Trophoblast cell (in vitro differentiated cells and primary cell): ENCODE measurements around the gene YBEY.
A peak's percentile ranks its signal among the peaks of the same experiment; 100 is the strongest.

Source experiments
- DNase-seq, 2 donors: peaks; one replicate each; pipeline ENCODE4 v3.0.0-alpha.2; 2016
- H2AFZ ChIP-seq: 2 replicates; pipeline ENCODE4 v1.6.1; 2013; ENCODE audit warnings: low read length, moderate library complexity, mild to moderate bottlenecking; ENCODE audit not compliant: insufficient read depth, poor library complexity
- H2AK5ac ChIP-seq: 2 replicates; pipeline ENCODE4 v1.6.1; 2013; ENCODE audit warnings: mild to moderate bottlenecking, low read length
- H2BK120ac ChIP-seq: 2 replicates; pipeline ENCODE4 v1.6.1; 2013; ENCODE audit warnings: low read length, mild to moderate bottlenecking, moderate library complexity; ENCODE audit not compliant: insufficient read depth, poor library complexity
- H2BK12ac ChIP-seq: 2 replicates; pipeline ENCODE4 v1.6.1; 2013; ENCODE audit warnings: mild to moderate bottlenecking, low read length, moderate library complexity
- H2BK5ac ChIP-seq: 2 replicates; pipeline ENCODE4 v1.6.1; 2013; ENCODE audit warnings: low read length, low read depth, moderate library complexity, mild to moderate bottlenecking; ENCODE audit not compliant: poor library complexity
- H3K14ac ChIP-seq: 2 replicates; pipeline ENCODE4 v1.6.1; 2013; ENCODE audit warnings: mild to moderate bottlenecking, low read length
- H3K18ac ChIP-seq: 2 replicates; pipeline ENCODE4 v1.6.1; 2013; ENCODE audit warnings: mild to moderate bottlenecking, low read length
- H3K23ac ChIP-seq: 2 replicates; pipeline ENCODE4 v1.6.1; 2013; ENCODE audit warnings: low read length
- H3K27ac ChIP-seq: 2 replicates; pipeline ENCODE4 v1.5.1; 2013; ENCODE audit warnings: low read depth, mild to moderate bottlenecking, inconsistent platforms, low read length, moderate library complexity
- H3K27me3 ChIP-seq: 2 replicates; pipeline ENCODE4 v1.6.1; 2013; ENCODE audit warnings: inconsistent platforms, mild to moderate bottlenecking, low read length, moderate library complexity; ENCODE audit not compliant: insufficient read depth
- H3K36me3 ChIP-seq, 2 experiments: 1 replicate in 1 of 2; 2 replicates in 1 of 2; pipeline ENCODE4 v1.6.1; 2013; ENCODE audit warnings: low read length in 2 of 2, mild to moderate bottlenecking in 2 of 2, moderate library complexity in 1 of 2; ENCODE audit not compliant: insufficient read depth in 2 of 2, control insufficient read depth in 1 of 2
- H3K4ac ChIP-seq: 2 replicates; pipeline ENCODE4 v1.6.1; 2013; ENCODE audit warnings: low read depth, mild to moderate bottlenecking, low read length, moderate library complexity
- H3K4me1 ChIP-seq, 2 experiments: 1 replicate in 1 of 2; 2 replicates in 1 of 2; pipeline ENCODE4 v1.6.1; 2013; ENCODE audit warnings: low read length in 2 of 2, mild to moderate bottlenecking in 2 of 2, moderate library complexity in 1 of 2; ENCODE audit not compliant: insufficient read depth in 2 of 2, control insufficient read depth in 1 of 2
- H3K4me2 ChIP-seq: 2 replicates; pipeline ENCODE4 v1.6.1; 2013; ENCODE audit warnings: inconsistent platforms, mild to moderate bottlenecking, low read length, moderate library complexity
- H3K4me3 ChIP-seq: 2 replicates; pipeline ENCODE4 v1.5.1; 2013; ENCODE audit warnings: mild to moderate bottlenecking, low read depth, low read length, inconsistent platforms
- H3K79me1 ChIP-seq: one replicate; pipeline ENCODE4 v1.6.1; 2013; ENCODE audit warnings: low read length
- H3K79me2 ChIP-seq: 2 replicates; pipeline ENCODE4 v1.6.1; 2013; ENCODE audit warnings: low read length, mild to moderate bottlenecking; ENCODE audit not compliant: control insufficient read depth, insufficient read depth, poor library complexity
- H3K9ac ChIP-seq: 2 replicates; pipeline ENCODE4 v1.6.1; 2013; ENCODE audit warnings: mild to moderate bottlenecking, low read length
- H3K9me3 ChIP-seq: 2 replicates; pipeline ENCODE4 v1.6.1; 2013; ENCODE audit warnings: low read depth, mild to moderate bottlenecking, control low read depth, inconsistent platforms, low read length; ENCODE audit not compliant: insufficient read depth
- H4K12ac ChIP-seq: 2 replicates; pipeline ENCODE4 v1.6.1; 2013; ENCODE audit warnings: low read depth, mild to moderate bottlenecking, low read length, moderate library complexity
- H4K8ac ChIP-seq: 2 replicates; pipeline ENCODE4 v1.6.1; 2013; ENCODE audit warnings: low read depth, mild to moderate bottlenecking, low read length, moderate library complexity
- H4K91ac ChIP-seq: one replicate; pipeline ENCODE4 v1.6.1; 2013; ENCODE audit warnings: low read depth, mild to moderate bottlenecking, low read length, moderate library complexity
- WGBS: extraction: QIAGEN DNeasy Blood & Tissue Kit; methylation state at CpG from one replicate; pipeline ENCODE4 v1.1.7; 2013; ENCODE audit warnings: missing lambda C conversion rate; ENCODE audit not compliant: insufficient read length, insufficient coverage; ENCODE audit errors: extremely low coverage; 5-methylcytosine and 5-hydroxymethylcytosine counted together

Gene YBEY

GRCh38 chr21:46324390-46325072 is 38.4 kb downstream of the YBEY start:
- no CpG with 5 or more reads among the region's 98 CpGs for WGBS
- peak overlapping the region; percentile 93 for H2BK120ac ChIP-seq
- H2BK12ac ChIP-seq, result no peak overlapping the region

DNA sequence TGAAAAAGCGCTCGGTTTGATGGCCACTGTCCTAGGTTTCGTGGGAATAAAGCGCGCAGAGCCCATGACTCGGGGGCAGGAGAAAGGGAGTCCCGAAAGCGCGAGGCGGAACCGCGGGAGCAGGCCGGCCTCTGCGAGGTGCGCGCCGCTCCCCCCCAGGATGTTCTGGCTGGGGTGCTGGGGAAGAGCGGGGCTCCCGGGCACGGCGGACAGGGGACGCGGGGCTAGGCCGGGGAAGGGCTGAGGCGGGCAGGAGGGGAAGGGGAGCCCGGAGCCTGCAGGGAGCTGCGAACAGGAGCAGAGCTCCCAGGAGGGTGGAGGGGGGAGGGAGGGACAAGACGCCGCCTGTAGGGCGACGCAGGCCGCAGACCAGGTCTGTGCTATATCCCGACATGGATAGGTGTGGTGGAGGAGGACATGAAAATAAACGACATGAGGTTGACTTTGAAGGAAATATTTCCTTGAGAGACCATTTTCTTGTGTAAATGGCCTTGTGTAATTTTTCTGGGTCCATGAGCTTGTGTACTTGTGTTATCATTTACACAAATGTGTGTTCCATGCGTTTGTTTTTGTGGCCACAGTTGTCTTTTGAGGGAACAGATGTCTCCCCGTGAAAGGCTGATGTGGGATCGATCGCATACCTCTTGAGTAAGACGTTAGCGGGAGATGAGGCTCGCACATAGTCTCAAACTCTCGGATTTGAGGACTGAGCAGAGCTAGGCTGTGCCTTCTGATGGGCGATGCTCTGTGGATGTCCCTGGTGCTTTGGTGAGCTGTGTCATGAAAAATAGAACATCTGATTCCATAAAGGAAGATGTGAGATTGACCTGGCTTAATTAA is 39.2 kb downstream of the YBEY start:
- H3K27ac ChIP-seq, result peak overlapping the region; percentile 74
- H3K9ac ChIP-seq, result peak overlapping the region; percentile 93
- peaks cover 21% of the 10 kb centered on the region for H3K79me1 ChIP-seq
- H3K4me2 ChIP-seq, result peak overlapping the region; percentile 95
- peak overlapping the region; percentile 76 for H3K4ac ChIP-seq
- no peak overlapping the region for H3K23ac ChIP-seq
- peaks cover 6 to 20% of the 10 kb centered on the region in 2 experiments for H3K36me3 ChIP-seq
- DNase-seq, result peak; percentile 31 to 54
- peak overlapping the region; percentile 38 for H2AFZ ChIP-seq
- H4K8ac ChIP-seq, result peak overlapping the region; percentile 80
- peak overlapping the region; percentile 36 for H2AK5ac ChIP-seq
- peak overlapping the region; percentile 78 for H4K12ac ChIP-seq
- peak overlapping the region; percentile 82 for H2BK120ac ChIP-seq
- H3K4me3 ChIP-seq, result peak overlapping the region; percentile 86
- peaks cover 12 to 20% of the 10 kb centered on the region in 2 experiments for H3K4me1 ChIP-seq
- no peak overlapping the region for H2BK12ac ChIP-seq
- peak overlapping the region; percentile 65 for H2BK5ac ChIP-seq
- H3K18ac ChIP-seq, result peak overlapping the region; percentile 78
- peak overlapping the region; percentile 78 for H3K14ac ChIP-seq
- H4K91ac ChIP-seq, result peak overlapping the region; percentile 80
- no peaks in the 10 kb centered on the region for H3K27me3 ChIP-seq
- no CpG with 5 or more reads among the region's 43 CpGs for WGBS
- no peaks in the 10 kb centered on the region for H3K9me3 ChIP-seq
- peaks cover 24% of the 10 kb centered on the region for H3K79me2 ChIP-seq

More at GRCh38 chr21:46324390-46325072, 38.4 kb downstream of the YBEY start:
- Histone ChIP-seq H3K27me3 (no peaks in the 10 kb centered on the region), H2AK5ac (no peak overlapping the region), H3K9me3 (no peaks in the 10 kb centered on the region), H3K4me2 (peak overlapping the region; percentile 95), H4K12ac (peak overlapping the region; percentile 90), H4K8ac (peak overlapping the region; percentile 100), H3K79me1 (peaks cover 21% of the 10 kb centered on the region), H3K18ac (peak overlapping the region; percentile 99), H3K9ac (peak overlapping the region; percentile 93), H3K36me3 (peaks cover 4 to 16% of the 10 kb centered on the region in 2 experiments), H4K91ac (peak overlapping the region; percentile 98), H3K14ac (peak overlapping the region; percentile 91), H2BK5ac (peak overlapping the region; percentile 94), H2AFZ (peak overlapping the region; percentile 77), H3K79me2 (peaks cover 24% of the 10 kb centered on the region), H3K4me1 (peaks cover 6 to 15% of the 10 kb centered on the region in 2 experiments), H3K4me3 (peak overlapping the region; percentile 86), H3K27ac (peak overlapping the region; percentile 98), H3K4ac (peak overlapping the region; percentile 76), H3K23ac (no peak overlapping the region)
- peak; percentile 58 to 85 for DNase-seq

DNA sequence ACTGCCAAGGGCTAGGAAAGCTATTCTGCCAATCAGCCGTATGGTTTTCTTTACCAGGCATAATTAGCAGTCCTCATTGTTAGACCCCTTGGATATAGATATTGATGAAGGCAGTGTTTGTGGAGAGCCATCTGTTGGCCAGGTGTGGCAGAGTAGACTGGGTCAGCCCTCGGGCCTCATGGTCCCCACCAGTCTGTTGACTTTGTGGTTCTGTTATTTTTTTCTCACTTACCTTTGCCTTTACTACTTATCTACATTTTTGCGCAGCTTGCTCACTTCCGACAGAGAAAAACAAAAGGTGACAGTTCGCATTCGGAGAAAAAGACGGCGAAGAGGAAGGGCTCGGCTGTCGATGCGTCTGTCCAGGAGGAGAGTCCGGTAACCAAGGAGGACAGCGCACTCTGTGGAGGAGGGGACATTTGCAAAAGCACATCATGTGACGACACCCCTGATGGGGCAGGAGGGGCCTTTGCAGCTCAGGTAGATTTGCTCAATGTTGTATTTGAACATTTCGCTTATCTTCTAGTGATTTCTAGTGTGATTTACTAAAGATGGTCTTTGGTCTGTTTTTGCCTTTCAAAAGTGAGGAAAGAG is 40.1 kb downstream of the YBEY start:
- H4K12ac ChIP-seq, result no peak overlapping the region
- no peak overlapping the region for H3K18ac ChIP-seq
- H3K79me2 ChIP-seq, result peaks cover 24% of the 10 kb centered on the region
- H4K91ac ChIP-seq, result no peak overlapping the region
- H2BK120ac ChIP-seq, result no peak overlapping the region
- no peak overlapping the region for H3K14ac ChIP-seq
- H3K23ac ChIP-seq, result no peak overlapping the region
- no peak overlapping the region for H4K8ac ChIP-seq
- H3K79me1 ChIP-seq, result peaks cover 21% of the 10 kb centered on the region
- H2AFZ ChIP-seq, result no peak overlapping the region
- H2BK5ac ChIP-seq, result no peak overlapping the region
- peaks cover 10 to 20% of the 10 kb centered on the region in 2 experiments for H3K4me1 ChIP-seq
- H2BK12ac ChIP-seq, result no peak overlapping the region
- H2AK5ac ChIP-seq, result no peak overlapping the region
- H3K27ac ChIP-seq, result no peak overlapping the region
- peak overlapping the region; percentile 3 for H3K4ac ChIP-seq
- H3K4me3 ChIP-seq, result no peak overlapping the region
- H3K4me2 ChIP-seq, result no peak overlapping the region
- H3K9ac ChIP-seq, result no peak overlapping the region
- H3K9me3 ChIP-seq, result no peaks in the 10 kb centered on the region
- WGBS, result no CpG with 5 or more reads among the region's 15 CpGs
- peak; percentile 25 to 43 for DNase-seq
- peaks cover 6 to 20% of the 10 kb centered on the region in 2 experiments for H3K36me3 ChIP-seq
- no peaks in the 10 kb centered on the region for H3K27me3 ChIP-seq

DNA sequence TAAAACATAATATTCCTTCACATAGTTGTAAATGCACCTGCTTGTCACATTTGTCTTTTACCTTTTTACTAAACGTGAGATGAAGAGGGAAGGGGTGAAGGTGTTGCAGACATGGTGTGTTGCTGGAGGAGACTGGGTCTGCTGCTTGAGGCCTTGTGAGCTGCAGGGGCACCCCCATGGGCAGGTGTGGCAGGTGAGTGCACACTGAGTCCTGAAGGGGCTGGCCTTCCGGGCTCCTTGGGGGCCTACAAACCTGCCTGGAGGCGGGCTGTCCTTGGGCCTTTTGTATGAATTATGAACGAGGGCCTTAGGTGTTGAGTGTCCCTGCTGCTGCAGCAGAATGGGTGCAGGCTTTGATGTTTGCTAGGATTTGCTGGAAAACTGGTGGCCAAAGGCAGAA is 41.6 kb downstream of the YBEY start:
- Histone ChIP-seq H4K91ac (no peak overlapping the region), H3K9ac (no peak overlapping the region), H2BK5ac (no peak overlapping the region), H3K4me1 (peaks cover 7 to 9% of the 10 kb centered on the region in 2 experiments), H4K12ac (no peak overlapping the region), H3K14ac (no peak overlapping the region), H3K23ac (no peak overlapping the region), H3K27me3 (no peaks in the 10 kb centered on the region), H3K79me2 (peaks cover 18% of the 10 kb centered on the region), H2BK120ac (no peak overlapping the region), H2BK12ac (no peak overlapping the region), H3K4me2 (no peak overlapping the region), H3K4me3 (no peak overlapping the region), H2AFZ (no peak overlapping the region), H3K9me3 (no peaks in the 10 kb centered on the region), H3K18ac (no peak overlapping the region), H4K8ac (no peak overlapping the region), H2AK5ac (no peak overlapping the region), H3K4ac (peak overlapping the region; percentile 75), H3K27ac (no peak overlapping the region), H3K79me1 (peaks cover 17% of the 10 kb centered on the region), H3K36me3 (peaks cover 10 to 23% of the 10 kb centered on the region in 2 experiments)
- no peak for DNase-seq
- no CpG with 5 or more reads among the region's 4 CpGs for WGBS
